Endothelial cell of umbilical vein (primary cell): ENCODE data around the gene GLI3. TPM values are rescaled to one million over a fixed set of nuclear protein-coding genes. Genes with fewer than 3 reads are reported as not detected.

Experiments used
- BruUV-seq: library from RNA; stranded (reverse); fragments of 400-500 nt; replicated peaks from 2 replicates; lab custom pipeline; 2021; lab: Mats Ljungman, UMichigan
- CTCF ChIA-PET: fragments of 300-600, 350-600 bp; sonication (Branson Sonifier 250); formaldehyde crosslinking; loops from one replicate; lab custom pipeline; 2021; ENCODE audit warnings: antibody characterized with exemption, inconsistent platforms; lab: Charles Lee
- POLR2A ChIA-PET: fragments of 300-600, 350-600 bp; sonication (Branson Sonifier 250); formaldehyde crosslinking; loops from one replicate; lab custom pipeline; 2021; ENCODE audit warnings: antibody characterized with exemption, inconsistent platforms; lab: Charles Lee
- DNase-seq: peaks from one replicate; pipeline ENCODE4 v3.0.0-alpha.2; 2011; ENCODE audit warnings: low read depth, low spot score
- FAIRE-seq: peaks from 2 replicates; lab custom pipeline; 2011; peaks lifted over from hg19 to GRCh38; lab: Jason Lieb, UNC
- H2AFZ ChIP-seq: 2 replicates; pipeline ENCODE4 v1.6.0; 2012; ENCODE audit warnings: low read depth, low read length, control low read depth, inconsistent platforms
- H3K27ac ChIP-seq: 2 replicates; pipeline ENCODE4 v1.5.1; 2011; ENCODE audit warnings: low read depth, mild to moderate bottlenecking, control low read depth, low read length, moderate library complexity; ENCODE audit not compliant: insufficient read depth
- H3K27me3 ChIP-seq, 2 experiments: 2 replicates each; pipeline versions ENCODE4 v1.6.0 to v1.6.1; 2011; ENCODE audit warnings: low read length in 2 of 2, mixed read lengths in 1 of 2; ENCODE audit not compliant: control insufficient read depth in 2 of 2, insufficient read depth in 2 of 2
- H3K36me3 ChIP-seq, 2 experiments: 2 replicates in 1 of 2; 3 replicates in 1 of 2; pipeline ENCODE4 v1.5.1; 2011; ENCODE audit warnings: low read length in 2 of 2, mild to moderate bottlenecking in 1 of 2, moderate library complexity in 1 of 2; ENCODE audit not compliant: control insufficient read depth in 2 of 2, insufficient read depth in 2 of 2; ENCODE audit errors: extremely low read depth in 1 of 2
- H3K4me1 ChIP-seq: 3 replicates; pipeline ENCODE4 v1.5.1; 2011; ENCODE audit warnings: mild to moderate bottlenecking, low read length; ENCODE audit not compliant: control insufficient read depth, insufficient read depth; ENCODE audit errors: extremely low read depth
- H3K4me2 ChIP-seq: 2 replicates; pipeline ENCODE4 v1.6.1; 2011; ENCODE audit warnings: low read length, control low read depth, mixed read lengths; ENCODE audit not compliant: insufficient read depth
- H3K4me3 ChIP-seq, 3 experiments: fragments of 200-600 bp in 1 of 3; sonication (generic), shearing (Covaris generic) in 1 of 3; replicated peaks in 1 of 3; 2 replicates each; pipeline ENCODE4 v1.5.1; 2011 to 2016; ENCODE audit warnings: control low read depth in 3 of 3, low read length in 3 of 3, mild to moderate bottlenecking in 2 of 3, inconsistent platforms in 1 of 3, low read depth in 1 of 3, moderate library complexity in 1 of 3; ENCODE audit not compliant: insufficient read depth in 1 of 3
- H3K79me2 ChIP-seq: 2 replicates; pipeline ENCODE4 v1.6.0; 2012; ENCODE audit warnings: low read length, inconsistent platforms; ENCODE audit not compliant: control insufficient read depth, insufficient read depth
- H3K9ac ChIP-seq: replicated peaks from 2 replicates; pipeline ENCODE3; 2011; ENCODE audit warnings: low read length, control low read depth; ENCODE audit not compliant: insufficient read depth; ENCODE audit errors: extremely low read depth
- H3K9me1 ChIP-seq: replicated peaks from 3 replicates; pipeline ENCODE4 v1.6.0; 2011; ENCODE audit warnings: mild to moderate bottlenecking, low read length; ENCODE audit not compliant: control insufficient read depth, insufficient read depth; ENCODE audit errors: extremely low read depth
- H3K9me3 ChIP-seq: replicated peaks from 2 replicates; pipeline ENCODE4 v1.5.1; 2012; ENCODE audit warnings: low read length, inconsistent platforms; ENCODE audit not compliant: control insufficient read depth, insufficient read depth
- H4K20me1 ChIP-seq: replicated peaks from 2 replicates; pipeline ENCODE3; 2011; ENCODE audit warnings: mild to moderate bottlenecking, low read length; ENCODE audit not compliant: control insufficient read depth, insufficient read depth; ENCODE audit errors: extremely low read depth
- EZH2 ChIP-seq: IDR thresholded peaks from 2 replicates; pipeline ENCODE4 v1.6.1; 2012; ENCODE audit warnings: borderline replicate concordance, low read depth, mild to moderate bottlenecking, moderate library complexity, low read length, inconsistent platforms; ENCODE audit not compliant: severe bottlenecking
- FOS ChIP-seq: IDR thresholded peaks from 2 replicates; pipeline ENCODE4 v1.6.1; 2011; ENCODE audit warnings: mild to moderate bottlenecking, low read length, moderate library complexity, borderline replicate concordance; ENCODE audit not compliant: insufficient read depth
- GATA2 ChIP-seq: IDR thresholded peaks from 2 replicates; pipeline ENCODE4 v1.7.0; 2011; ENCODE audit warnings: low read depth, mild to moderate bottlenecking, moderate library complexity, mixed read lengths, low read length; ENCODE audit not compliant: insufficient read length, insufficient read depth
- JUN ChIP-seq: IDR thresholded peaks from 2 replicates; pipeline ENCODE4 v1.6.1; 2011; ENCODE audit warnings: borderline replicate concordance, low read depth; ENCODE audit not compliant: insufficient read length, insufficient read depth
- MAX ChIP-seq: IDR thresholded peaks from 2 replicates; pipeline ENCODE4 v1.6.1; 2011; ENCODE audit not compliant: insufficient read depth, insufficient read length
- MYC ChIP-seq: IDR thresholded peaks from one replicate; pipeline ENCODE4 v1.6.1; 2011; ENCODE audit warnings: mild to moderate bottlenecking, low read depth, low read length
- POLR2A ChIP-seq: IDR thresholded peaks from 2 replicates; pipeline ENCODE4 v1.6.1; 2012; ENCODE audit warnings: low read depth, mild to moderate bottlenecking, control low read depth, low read length
- POLR2AphosphoS5 ChIP-seq: IDR thresholded peaks from 2 replicates; pipeline ENCODE4 v1.6.1; 2012; ENCODE audit warnings: low read depth, mild to moderate bottlenecking, control low read depth, low read length, moderate library complexity; ENCODE audit not compliant: insufficient read depth
- dilution Hi-C: fragments of 300-500 bp; cut with MboI; formaldehyde crosslinking; loops from one replicate; pipeline ENCODE4 v1.15.0; 2019; ENCODE audit warnings: low sequenced_read_pairs; ENCODE audit not compliant: extremely low pct_ligation_motif_present
- intact Hi-C: fragments of 100-400 bp; cut with micrococcal nuclease; formaldehyde crosslinking; loops from one replicate; pipeline ENCODE4 v1.10.0; 2022
- polyA plus RNA-seq, 4 experiments: library from polyadenylated mRNA; depleted of rRNA in 3 of 4; stranded (reverse) in 3 of 4; unstranded in 1 of 4; fragments of >200 nt; gene quantifications; 2 replicates each; pipeline versions ENCODE4 v1.2.1 to v1.2.3, GENCODE V29; 2011 to 2012; ENCODE audit warnings: missing spikeins in 1 of 4
- total RNA-seq: library from RNA; stranded (reverse); gene quantifications from 2 replicates; pipeline ENCODE4 v1.2.3, GENCODE V29; 2021
- TF ChIP-seq, protein P1 (sequence below), 2 donors: IDR thresholded peaks; 1 replicate in 1 of 2; 2 replicates in 1 of 2; pipeline ENCODE4 v1.5.1; 2011; ENCODE audit warnings: low read length in 2 of 2, mild to moderate bottlenecking in 2 of 2, moderate library complexity in 2 of 2, control low read depth in 1 of 2, inconsistent platforms in 1 of 2, low read depth in 1 of 2; ENCODE audit not compliant: insufficient read depth in 1 of 2; ENCODE audit errors: extremely low read depth in 1 of 2

Gene GLI3
- total and polyA plus RNA-seq, 2 donors (not counting 3 experiments of a cell fraction or from before 2014, with no cell fraction given), result 6.0 to 24.9 TPM

DNA sequence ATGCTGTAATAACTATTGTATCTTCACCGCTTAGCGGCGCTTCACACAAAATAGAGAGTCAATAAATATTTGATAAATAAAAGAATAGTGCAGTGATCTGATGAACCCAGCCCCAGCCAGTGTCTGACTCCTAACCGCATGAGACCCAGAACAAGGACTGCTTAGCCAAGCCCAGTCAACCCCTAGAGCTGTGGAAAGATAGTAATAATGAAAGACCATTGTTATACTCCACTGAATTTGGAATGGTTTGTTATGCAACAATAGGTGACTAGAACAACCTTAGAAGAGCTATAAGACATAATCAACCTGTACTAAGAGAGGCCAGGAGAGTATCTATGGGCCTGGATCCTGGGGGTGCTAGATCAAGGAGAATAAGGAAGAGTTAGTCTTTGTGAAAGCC is 303.6 kb downstream of the GLI3 start:
- BruUV-seq, result no TSS peak

More for the DNA sequence above, 303.6 kb downstream of the GLI3 start:
- H3K36me3 ChIP-seq, result no peaks in the 10 kb centered on the region
- H3K27me3 ChIP-seq, result peaks cover 0 to 4% of the 10 kb centered on the region in 2 experiments
- H2AFZ ChIP-seq, result no peak overlapping the region
- H3K9me3 ChIP-seq, result no peaks in the 10 kb centered on the region
- DNase-seq (no peak), FAIRE-seq (no peak)
- H4K20me1 ChIP-seq, result no peaks in the 10 kb centered on the region
- no peaks in the 10 kb centered on the region for H3K79me2 ChIP-seq
- no peak overlapping the region for H3K4me3 ChIP-seq
- H3K9ac ChIP-seq, result no peak overlapping the region
- CTCF ChIA-PET, result interaction anchor here (1.4 kb wide), 1 partner anchor 8 kb away, joined by 13 read pairs; no protein-coding TSS in a partner anchor
- H3K4me2 ChIP-seq, result no peak overlapping the region
- intact Hi-C loops (no loop called here), dilution Hi-C loops (no loop called here)
- no peak for TF ChIP-seq GATA2
- no peak for TF ChIP-seq POLR2AphosphoS5
- TF ChIP-seq MYC, result no peak
- no peak for TF ChIP-seq JUN
- TF ChIP-seq, protein P1, sequence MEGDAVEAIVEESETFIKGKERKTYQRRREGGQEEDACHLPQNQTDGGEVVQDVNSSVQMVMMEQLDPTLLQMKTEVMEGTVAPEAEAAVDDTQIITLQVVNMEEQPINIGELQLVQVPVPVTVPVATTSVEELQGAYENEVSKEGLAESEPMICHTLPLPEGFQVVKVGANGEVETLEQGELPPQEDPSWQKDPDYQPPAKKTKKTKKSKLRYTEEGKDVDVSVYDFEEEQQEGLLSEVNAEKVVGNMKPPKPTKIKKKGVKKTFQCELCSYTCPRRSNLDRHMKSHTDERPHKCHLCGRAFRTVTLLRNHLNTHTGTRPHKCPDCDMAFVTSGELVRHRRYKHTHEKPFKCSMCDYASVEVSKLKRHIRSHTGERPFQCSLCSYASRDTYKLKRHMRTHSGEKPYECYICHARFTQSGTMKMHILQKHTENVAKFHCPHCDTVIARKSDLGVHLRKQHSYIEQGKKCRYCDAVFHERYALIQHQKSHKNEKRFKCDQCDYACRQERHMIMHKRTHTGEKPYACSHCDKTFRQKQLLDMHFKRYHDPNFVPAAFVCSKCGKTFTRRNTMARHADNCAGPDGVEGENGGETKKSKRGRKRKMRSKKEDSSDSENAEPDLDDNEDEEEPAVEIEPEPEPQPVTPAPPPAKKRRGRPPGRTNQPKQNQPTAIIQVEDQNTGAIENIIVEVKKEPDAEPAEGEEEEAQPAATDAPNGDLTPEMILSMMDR (IDR thresholded peaks at IDR 0.05; ENCODE audit: extremely low read depth in 1 of 2, insufficient read depth in 1 of 2, low read depth in 1 of 2, low read length in 2 of 2), result no peak
- no peak for TF ChIP-seq MAX
- no peak for TF ChIP-seq EZH2
- TF ChIP-seq POLR2A, result no peak
- TF ChIP-seq FOS, result no peak
- no peaks in the 10 kb centered on the region for H3K9me1 ChIP-seq
- H3K4me1 ChIP-seq, result no peaks in the 10 kb centered on the region
- no peak overlapping the region for H3K27ac ChIP-seq
- POLR2A ChIA-PET, result no interaction called here
